ENCODE data around the gene ATP6V0E2. TPM values are rescaled to one million over a fixed set of nuclear protein-coding genes. Genes with fewer than 3 reads are reported as not detected.

Gene ATP6V0E2
- total RNA-seq, 2 experiments from 2014 or later, result 69.0 to 76.1 TPM

GRCh38 chr7:149846021-149846420 is 27.7 kb upstream of the ATP6V0E2 start:
- Mint-ChIP-seq H3K27me3 (no peaks in the 10 kb centered on the region), H3K4me3 (no peak overlapping the region), H3K4me1 (peaks cover 13% of the 10 kb centered on the region), H3K36me3 (ENCODE audit: low read depth) (peaks cover 36% of the 10 kb centered on the region), H3K27ac (no peak overlapping the region), H3K9me3 (no peaks in the 10 kb centered on the region)
- CTCF ChIA-PET, result no interaction called here
- POLR2A ChIA-PET, result no interaction called here
- DNase-seq, result no peak

GRCh38 chr7:149846436-149847046 is 27.2 kb upstream of the ATP6V0E2 start:
- H3K9me3 Mint-ChIP-seq, result no peaks in the 10 kb centered on the region
- H3K27ac Mint-ChIP-seq, result no peak overlapping the region
- no peak for DNase-seq
- peaks cover 36% of the 10 kb centered on the region for H3K36me3 Mint-ChIP-seq (ENCODE audit: low read depth)
- H3K4me1 Mint-ChIP-seq, result peaks cover 13% of the 10 kb centered on the region
- CTCF ChIA-PET, result no interaction called here
- no peak overlapping the region for H3K4me3 Mint-ChIP-seq
- no peaks in the 10 kb centered on the region for H3K27me3 Mint-ChIP-seq
- POLR2A ChIA-PET, result no interaction called here

DNA sequence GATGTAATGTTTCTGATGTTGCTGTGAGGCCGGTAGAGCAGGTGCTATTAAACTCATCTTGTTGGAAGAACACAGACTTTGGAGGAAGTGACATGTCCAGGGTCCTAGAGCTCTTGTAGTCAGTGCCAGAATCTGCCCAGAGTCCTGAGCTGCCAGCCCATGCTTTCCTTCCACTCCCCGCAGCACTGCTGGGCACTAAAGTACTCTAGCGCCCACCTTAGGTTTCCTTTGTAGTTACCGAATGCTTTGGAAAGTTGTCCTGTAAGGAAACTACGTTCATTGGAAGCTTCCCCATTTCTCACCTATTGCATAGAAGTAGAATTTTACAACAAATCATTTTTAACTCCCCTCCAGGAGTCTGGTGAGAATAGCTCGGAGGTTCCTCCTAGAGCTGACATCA is 24.6 kb upstream of the ATP6V0E2 start:
- Mint-ChIP-seq H3K4me1 (peaks cover 13% of the 10 kb centered on the region), H3K27ac (no peak overlapping the region), H3K4me3 (no peak overlapping the region), H3K27me3 (no peaks in the 10 kb centered on the region), H3K9me3 (no peaks in the 10 kb centered on the region), H3K36me3 (ENCODE audit: low read depth) (peaks cover 42% of the 10 kb centered on the region)
- no peak for DNase-seq
- ChIA-PET CTCF (interaction anchor here (0.7 to 3.4 kb wide), 7 partner anchors 10 to 42 kb away, joined by 3 to 20 read pairs (median 3); partner anchors contain the start of gene ZNF862), POLR2A (no interaction called here)

DNA sequence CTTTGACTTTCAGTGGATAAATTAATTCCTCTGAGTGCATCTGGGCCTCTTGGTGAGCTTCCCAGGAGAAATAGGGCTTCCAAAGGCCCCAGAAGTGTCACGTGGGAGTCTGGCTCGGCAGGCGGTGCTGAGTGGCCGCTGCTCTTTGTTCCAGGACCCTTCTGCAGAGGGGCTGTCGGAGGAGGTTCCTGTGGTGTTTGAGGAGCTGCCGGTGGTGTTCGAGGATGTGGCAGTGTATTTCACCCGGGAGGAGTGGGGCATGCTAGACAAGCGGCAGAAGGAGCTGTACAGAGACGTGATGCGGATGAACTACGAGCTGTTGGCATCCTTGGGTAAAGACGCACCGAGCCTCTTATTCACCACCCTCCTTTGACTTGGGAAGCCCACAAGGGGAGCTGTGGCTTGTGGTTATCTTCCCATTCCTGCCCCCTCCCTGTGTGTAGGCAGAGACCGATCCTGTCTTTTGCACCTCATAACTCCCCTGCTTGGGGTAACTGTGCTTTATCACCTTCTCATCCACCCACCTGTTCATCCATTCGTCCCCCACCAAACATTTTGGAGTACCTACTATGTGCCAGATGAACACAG is 23.7 kb upstream of the ATP6V0E2 start:
- H3K9me3 Mint-ChIP-seq, result no peaks in the 10 kb centered on the region
- peaks cover 20% of the 10 kb centered on the region for H3K4me1 Mint-ChIP-seq
- no peaks in the 10 kb centered on the region for H3K27me3 Mint-ChIP-seq
- no peak overlapping the region for H3K27ac Mint-ChIP-seq
- ChIA-PET POLR2A (interaction anchor here (0.5 kb wide), 1 partner anchor 155 kb away, joined by 5 read pairs; no protein-coding TSS in a partner anchor), CTCF (interaction anchor here (0.7 to 3.4 kb wide), 7 partner anchors 11 to 43 kb away, joined by 3 to 20 read pairs (median 3); partner anchors contain the start of gene ZNF862)
- peaks cover 39% of the 10 kb centered on the region for H3K36me3 Mint-ChIP-seq (ENCODE audit: low read depth)
- no peak for DNase-seq
- H3K4me3 Mint-ChIP-seq, result no peak overlapping the region

- H3K27ac Mint-ChIP-seq, result no peak overlapping the region
- H3K27me3 Mint-ChIP-seq, result no peaks in the 10 kb centered on the region
- ChIA-PET CTCF (interaction anchor here (1.4 to 3.4 kb wide), 5 partner anchors 11 to 17 kb away, joined by 3 to 20 read pairs (median 3); partner anchors contain the start of gene ZNF862), POLR2A (no interaction called here)
- H3K4me3 Mint-ChIP-seq, result no peak overlapping the region
- peaks cover 24% of the 10 kb centered on the region for H3K4me1 Mint-ChIP-seq
- H3K9me3 Mint-ChIP-seq, result no peaks in the 10 kb centered on the region
- no peak for DNase-seq
- H3K36me3 Mint-ChIP-seq (ENCODE audit: low read depth), result peaks cover 40% of the 10 kb centered on the region
These were observed 23.1 kb upstream of the ATP6V0E2 start for GRCh38 chr7:149850716-149851115.

- CTCF ChIA-PET, result interaction anchor here (0.6 to 1.5 kb wide), 2 partner anchors 13 to 16 kb away, joined by 3 read pairs; partner anchors contain the start of gene ZNF862
- peaks cover 31% of the 10 kb centered on the region for H3K4me1 Mint-ChIP-seq
- no peaks in the 10 kb centered on the region for H3K9me3 Mint-ChIP-seq
- H3K27me3 Mint-ChIP-seq, result no peaks in the 10 kb centered on the region
- no peak overlapping the region for H3K27ac Mint-ChIP-seq
- H3K4me3 Mint-ChIP-seq, result no peak overlapping the region
- POLR2A ChIA-PET, result no interaction called here
- DNase-seq, result no peak
- peaks cover 39% of the 10 kb centered on the region for H3K36me3 Mint-ChIP-seq (ENCODE audit: low read depth)
These were observed 22.3 kb upstream of the ATP6V0E2 start for GRCh38 chr7:149851449-149851848.

DNA sequence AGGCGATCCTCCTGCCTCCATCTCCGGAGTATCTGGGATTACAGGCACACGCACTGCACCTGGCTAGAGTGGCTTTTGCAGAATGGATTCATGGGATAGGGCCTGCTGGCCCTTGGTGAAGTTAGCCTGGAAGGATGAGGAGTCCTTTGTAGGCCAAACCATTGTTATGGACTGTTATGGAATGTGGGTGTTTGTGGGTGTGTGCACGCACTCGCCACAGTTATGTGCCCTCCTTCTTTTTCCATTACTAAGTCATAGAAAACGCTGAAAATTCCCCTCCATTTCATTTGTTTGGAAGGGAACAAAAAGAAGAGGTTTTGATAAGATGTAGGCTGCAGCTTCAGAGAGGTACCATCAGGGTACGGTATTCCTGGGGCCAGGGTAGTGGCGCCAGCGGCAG is 20.6 kb upstream of the ATP6V0E2 start:
- H3K4me1 Mint-ChIP-seq, result peaks cover 47% of the 10 kb centered on the region
- no peak for DNase-seq
- no peaks in the 10 kb centered on the region for H3K27me3 Mint-ChIP-seq
- no peaks in the 10 kb centered on the region for H3K9me3 Mint-ChIP-seq
- no peak overlapping the region for H3K4me3 Mint-ChIP-seq
- ChIA-PET POLR2A (no interaction called here), CTCF (interaction anchor here (0.9 to 2.3 kb wide), 4 partner anchors 11 to 18 kb away, joined by 3 to 5 read pairs (median 4); partner anchors contain the start of gene ZNF862)
- H3K36me3 Mint-ChIP-seq (ENCODE audit: low read depth), result peaks cover 35% of the 10 kb centered on the region
- no peak overlapping the region for H3K27ac Mint-ChIP-seq

- Mint-ChIP-seq H3K9me3 (no peaks in the 10 kb centered on the region), H3K27ac (no peak overlapping the region), H3K4me1 (peaks cover 46% of the 10 kb centered on the region), H3K4me3 (no peak overlapping the region), H3K36me3 (ENCODE audit: low read depth) (peaks cover 33% of the 10 kb centered on the region), H3K27me3 (no peaks in the 10 kb centered on the region)
- POLR2A ChIA-PET, result no interaction called here
- DNase-seq, result peak; percentile 20
- CTCF ChIA-PET, result interaction anchor here (0.9 to 2.3 kb wide), 5 partner anchors 11 to 17 kb away, joined by 3 to 6 read pairs (median 4); no protein-coding TSS in a partner anchor
These were observed 19.0 kb upstream of the ATP6V0E2 start for GRCh38 chr7:149854611-149855360.

GRCh38 chr7:149855361-149856305 is 18.1 kb upstream of the ATP6V0E2 start:
- Mint-ChIP-seq H3K27ac (no peak overlapping the region), H3K27me3 (no peaks in the 10 kb centered on the region), H3K36me3 (ENCODE audit: low read depth) (peaks cover 35% of the 10 kb centered on the region), H3K4me1 (peaks cover 42% of the 10 kb centered on the region), H3K9me3 (no peaks in the 10 kb centered on the region), H3K4me3 (no peak overlapping the region)
- DNase-seq, result no peak
- ChIA-PET POLR2A (no interaction called here), CTCF (interaction anchor here (0.9 to 1.5 kb wide), 4 partner anchors 11 to 16 kb away, joined by 3 to 6 read pairs (median 4); no protein-coding TSS in a partner anchor)

DNA sequence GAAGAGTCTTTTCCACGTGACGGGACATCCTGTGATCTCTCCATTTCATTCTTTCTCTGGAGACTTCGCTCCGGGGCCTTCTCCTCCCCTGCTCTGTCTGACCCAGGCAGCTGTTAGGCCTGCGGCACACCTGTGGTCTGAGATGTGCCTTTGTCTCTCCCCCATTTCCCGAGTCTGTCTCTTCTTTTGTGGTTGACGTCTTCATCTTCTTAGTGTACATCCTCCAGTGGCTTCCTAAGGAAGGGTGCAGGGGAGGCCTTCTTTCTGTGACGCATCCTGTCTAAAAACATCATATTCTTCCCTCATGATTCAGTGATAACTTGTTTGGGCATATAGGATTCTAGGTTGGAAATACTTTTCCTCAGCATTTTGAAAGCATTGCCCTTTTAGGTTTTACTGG is 17.2 kb upstream of the ATP6V0E2 start:
- no peaks in the 10 kb centered on the region for H3K27me3 Mint-ChIP-seq
- POLR2A ChIA-PET, result no interaction called here
- H3K27ac Mint-ChIP-seq, result peak overlapping the region; percentile 71
- peak; percentile 41 for DNase-seq
- H3K4me3 Mint-ChIP-seq, result no peak overlapping the region
- CTCF ChIA-PET, result interaction anchor here (1.3 kb wide), 1 partner anchor 15 kb away, joined by 3 read pairs; no protein-coding TSS in a partner anchor
- H3K4me1 Mint-ChIP-seq, result peaks cover 42% of the 10 kb centered on the region
- H3K36me3 Mint-ChIP-seq (ENCODE audit: low read depth), result peaks cover 39% of the 10 kb centered on the region
- H3K9me3 Mint-ChIP-seq, result no peaks in the 10 kb centered on the region

- peaks cover 56% of the 10 kb centered on the region for H3K4me1 Mint-ChIP-seq
- no peak overlapping the region for H3K27ac Mint-ChIP-seq
These were observed 14.4 kb upstream of the ATP6V0E2 start for GRCh38 chr7:149859369-149859768.

GRCh38 chr7:149859876-149860275 is 13.9 kb upstream of the ATP6V0E2 start:
- Mint-ChIP-seq H3K36me3 (ENCODE audit: low read depth) (peaks cover 46% of the 10 kb centered on the region), H3K27ac (no peak overlapping the region), H3K4me3 (no peak overlapping the region), H3K27me3 (no peaks in the 10 kb centered on the region), H3K4me1 (peaks cover 56% of the 10 kb centered on the region), H3K9me3 (no peaks in the 10 kb centered on the region)
- POLR2A ChIA-PET, result no interaction called here
- DNase-seq, result no peak
- CTCF ChIA-PET, result interaction anchor here (1.5 kb wide), 1 partner anchor 8 kb away, joined by 4 read pairs; no protein-coding TSS in a partner anchor

More at GRCh38 chr7:149859369-149859768, 14.4 kb upstream of the ATP6V0E2 start:
- H3K4me3 Mint-ChIP-seq, result no peak overlapping the region
- no peaks in the 10 kb centered on the region for H3K27me3 Mint-ChIP-seq
- CTCF ChIA-PET, result interaction anchor here (1.5 kb wide), 1 partner anchor 8 kb away, joined by 4 read pairs; no protein-coding TSS in a partner anchor
- POLR2A ChIA-PET, result no interaction called here
- peaks cover 45% of the 10 kb centered on the region for H3K36me3 Mint-ChIP-seq (ENCODE audit: low read depth)
- DNase-seq, result no peak
- no peaks in the 10 kb centered on the region for H3K9me3 Mint-ChIP-seq

All from activated CD4-positive, alpha-beta T cell treated with anti-CD3 and anti-CD28 coated beads, Interleukin-2, amount 10 ng/mL, durations not matched to agents 7 days and 5 days (primary cell).